OCI-LY3 (cell line): ENCODE measurements around the gene GPR37.

Experiments used
- H2AFZ ChIP-seq: fragments of 200-600, 300-600 bp; shearing (Covaris generic); 2 replicates; pipeline ENCODE4 v1.6.0; 2014; ENCODE audit warnings: antibody characterized with exemption, low read depth, low read length
- H3K27ac ChIP-seq: fragments of 200-600, 300-600 bp; sonication (generic); 2 replicates; pipeline ENCODE4 v1.5.1; 2014; ENCODE audit warnings: mild to moderate bottlenecking, low read length, moderate library complexity, mixed read lengths
- H3K27me3 ChIP-seq: fragments of 200-600, 300-600 bp; sonication (generic); 2 replicates; pipeline ENCODE4 v1.6.1; 2014; ENCODE audit warnings: low read depth, low read length, mixed read lengths
- H3K36me3 ChIP-seq: fragments of 200-600, 300-600 bp; sonication (generic); replicated peaks from 2 replicates; pipeline ENCODE3; 2014; ENCODE audit warnings: low read depth, low read length, mixed read lengths
- H3K4me1 ChIP-seq: fragments of 300-600, 200-600 bp; sonication (generic); 2 replicates; pipeline ENCODE4 v1.6.1; 2014; ENCODE audit warnings: low read length, mixed read lengths
- H3K4me2 ChIP-seq: fragments of 200-600, 300-600 bp; sonication (generic); 2 replicates; pipeline ENCODE4 v1.6.1; 2014; ENCODE audit warnings: low read length, mixed read lengths
- H3K4me3 ChIP-seq: fragments of 300-600, 200-600 bp; sonication (generic); 2 replicates; pipeline ENCODE4 v1.5.1; 2014; ENCODE audit warnings: antibody characterized with exemption, mild to moderate bottlenecking, low read length, moderate library complexity
- H3K79me2 ChIP-seq: fragments of 300-600, 200-600 bp; shearing (Covaris generic); 2 replicates; pipeline ENCODE4 v1.6.1; 2014; ENCODE audit warnings: mild to moderate bottlenecking, low read length, mixed read lengths
- H3K9ac ChIP-seq: fragments of 300-600, 200-600 bp; shearing (Covaris generic); 2 replicates; pipeline ENCODE4 v1.6.0; 2014; ENCODE audit warnings: mild to moderate bottlenecking, low read length, moderate library complexity
- H3K9me3 ChIP-seq: fragments of 200-600, 300-600 bp; shearing (Covaris generic); 2 replicates; pipeline ENCODE4 v1.6.1; 2014; ENCODE audit warnings: low read length, mixed read lengths; ENCODE audit not compliant: insufficient read depth
- H4K20me1 ChIP-seq: fragments of 200-600, 300-600 bp; sonication (generic); 2 replicates; pipeline ENCODE4 v1.6.1; 2016; ENCODE audit warnings: low read length, mixed read lengths; ENCODE audit not compliant: insufficient read depth
- EZH2phosphoT487 ChIP-seq: fragments of 200-600 bp; shearing (Covaris generic); IDR thresholded peaks from 2 replicates; pipeline ENCODE4 v1.6.1; 2018; ENCODE audit warnings: antibody characterized with exemption, mixed run types, low read depth
- TF ChIP-seq, protein P1 (sequence below): fragments of 200-600, 300-600 bp; sonication (generic); IDR thresholded peaks from 2 replicates; pipeline ENCODE4 v1.5.1; 2014; ENCODE audit warnings: antibody characterized with exemption, low read length, low read depth

The GPR37 gene

GRCh38 chr7:124780608-124781007, 15.0 kb upstream of the GPR37 start:
- no peaks in the 10 kb centered on the region for H3K27me3 ChIP-seq
- H3K27ac ChIP-seq: no peak overlapping the region
- no peaks in the 10 kb centered on the region for H3K36me3 ChIP-seq
- no peaks in the 10 kb centered on the region for H3K79me2 ChIP-seq
- no peaks in the 10 kb centered on the region for H4K20me1 ChIP-seq
- no peaks in the 10 kb centered on the region for H3K4me1 ChIP-seq
- H2AFZ ChIP-seq: no peak overlapping the region
- no peaks in the 10 kb centered on the region for H3K9me3 ChIP-seq
- no peak overlapping the region for H3K9ac ChIP-seq
- TF ChIP-seq EZH2phosphoT487: no peak
- H3K4me3 ChIP-seq: no peak overlapping the region
- no peak overlapping the region for H3K4me2 ChIP-seq

GRCh38 chr7:124780056-124780455, 14.5 kb upstream of the GPR37 start:
- Histone ChIP-seq H3K9me3 (no peaks in the 10 kb centered on the region), H3K79me2 (no peaks in the 10 kb centered on the region), H3K4me1 (no peaks in the 10 kb centered on the region), H3K9ac (no peak overlapping the region), H3K4me2 (no peak overlapping the region), H3K27me3 (no peaks in the 10 kb centered on the region), H2AFZ (no peak overlapping the region), H3K36me3 (no peaks in the 10 kb centered on the region), H3K4me3 (no peak overlapping the region), H3K27ac (no peak overlapping the region), H4K20me1 (no peaks in the 10 kb centered on the region)
- TF ChIP-seq, protein P1, sequence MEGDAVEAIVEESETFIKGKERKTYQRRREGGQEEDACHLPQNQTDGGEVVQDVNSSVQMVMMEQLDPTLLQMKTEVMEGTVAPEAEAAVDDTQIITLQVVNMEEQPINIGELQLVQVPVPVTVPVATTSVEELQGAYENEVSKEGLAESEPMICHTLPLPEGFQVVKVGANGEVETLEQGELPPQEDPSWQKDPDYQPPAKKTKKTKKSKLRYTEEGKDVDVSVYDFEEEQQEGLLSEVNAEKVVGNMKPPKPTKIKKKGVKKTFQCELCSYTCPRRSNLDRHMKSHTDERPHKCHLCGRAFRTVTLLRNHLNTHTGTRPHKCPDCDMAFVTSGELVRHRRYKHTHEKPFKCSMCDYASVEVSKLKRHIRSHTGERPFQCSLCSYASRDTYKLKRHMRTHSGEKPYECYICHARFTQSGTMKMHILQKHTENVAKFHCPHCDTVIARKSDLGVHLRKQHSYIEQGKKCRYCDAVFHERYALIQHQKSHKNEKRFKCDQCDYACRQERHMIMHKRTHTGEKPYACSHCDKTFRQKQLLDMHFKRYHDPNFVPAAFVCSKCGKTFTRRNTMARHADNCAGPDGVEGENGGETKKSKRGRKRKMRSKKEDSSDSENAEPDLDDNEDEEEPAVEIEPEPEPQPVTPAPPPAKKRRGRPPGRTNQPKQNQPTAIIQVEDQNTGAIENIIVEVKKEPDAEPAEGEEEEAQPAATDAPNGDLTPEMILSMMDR: no peak
- TF ChIP-seq EZH2phosphoT487: no peak

DNA sequence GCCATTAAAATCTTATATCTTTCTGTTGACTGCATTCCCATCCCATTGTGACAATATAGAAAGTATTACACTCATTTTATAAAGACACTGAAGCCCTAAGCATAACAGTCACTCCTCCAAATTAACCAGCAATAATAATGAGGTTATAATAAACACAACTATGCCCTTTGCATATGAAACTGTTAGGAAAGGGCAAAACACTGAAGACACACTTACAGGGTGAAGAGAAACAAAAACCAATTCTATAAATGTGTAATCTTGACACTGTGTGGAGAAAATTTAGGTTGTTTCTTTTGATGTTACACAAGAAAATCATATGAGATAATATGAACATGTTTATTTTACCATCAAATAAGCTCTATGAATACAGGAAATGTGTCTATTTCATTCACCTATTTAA, 14.0 kb upstream of the GPR37 start:
- TF ChIP-seq, protein P1: no peak
- TF ChIP-seq EZH2phosphoT487: no peak
- Histone ChIP-seq H3K4me3 (no peak overlapping the region), H2AFZ (no peak overlapping the region)

DNA sequence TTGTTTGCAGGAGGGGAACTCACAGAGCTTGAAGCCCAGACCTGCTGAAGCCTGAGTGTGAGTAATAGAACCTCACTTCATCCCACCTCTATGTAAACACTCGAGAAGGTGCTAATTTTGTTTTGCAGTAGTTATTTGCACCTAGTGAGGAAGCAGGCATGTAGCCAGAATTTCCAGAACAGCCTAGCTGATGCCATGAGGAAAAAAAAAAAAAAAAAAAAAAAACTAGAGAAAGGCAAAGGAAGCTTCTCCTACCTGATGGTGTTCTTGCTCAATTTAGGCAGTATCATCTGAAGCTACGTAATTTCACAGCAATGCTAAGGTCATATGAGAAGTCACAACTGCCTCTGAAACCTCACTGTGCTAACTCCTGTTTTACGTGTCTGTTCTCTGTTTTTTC, 13.6 kb upstream of the GPR37 start:
- no peaks in the 10 kb centered on the region for H3K36me3 ChIP-seq
- no peaks in the 10 kb centered on the region for H4K20me1 ChIP-seq
- H3K4me3 ChIP-seq: no peak overlapping the region
- H3K27me3 ChIP-seq: no peaks in the 10 kb centered on the region
- no peak overlapping the region for H3K4me2 ChIP-seq
- no peak overlapping the region for H3K9ac ChIP-seq
- H2AFZ ChIP-seq: no peak overlapping the region
- H3K4me1 ChIP-seq: peaks cover under 1% of the 10 kb centered on the region; the same call in 1 of the 2 replicates
- H3K9me3 ChIP-seq: no peaks in the 10 kb centered on the region
- TF ChIP-seq, protein P1: no peak
- no peak for TF ChIP-seq EZH2phosphoT487
- H3K79me2 ChIP-seq: no peaks in the 10 kb centered on the region
- H3K27ac ChIP-seq: no peak overlapping the region

More for the DNA sequence above, 14.0 kb upstream of the GPR37 start:
- Histone ChIP-seq H4K20me1 (no peaks in the 10 kb centered on the region), H3K9ac (no peak overlapping the region), H3K27ac (no peak overlapping the region), H3K79me2 (no peaks in the 10 kb centered on the region), H3K4me2 (no peak overlapping the region), H3K4me1 (no peaks in the 10 kb centered on the region), H3K9me3 (no peaks in the 10 kb centered on the region), H3K36me3 (no peaks in the 10 kb centered on the region), H3K27me3 (no peaks in the 10 kb centered on the region)

- Histone ChIP-seq H3K36me3 (no peaks in the 10 kb centered on the region), H3K9me3 (no peaks in the 10 kb centered on the region), H3K27me3 (no peaks in the 10 kb centered on the region), H3K4me3 (no peak overlapping the region), H3K9ac (no peak overlapping the region), H3K79me2 (no peaks in the 10 kb centered on the region), H3K27ac (no peak overlapping the region), H4K20me1 (no peaks in the 10 kb centered on the region), H3K4me1 (peaks cover 13% of the 10 kb centered on the region; the same call in 1 of the 2 replicates), H2AFZ (no peak overlapping the region), H3K4me2 (no peak overlapping the region)
- TF ChIP-seq EZH2phosphoT487: no peak
- TF ChIP-seq, protein P1: no peak
Observed at GRCh38 chr7:124777268-124777667, 11.7 kb upstream of the GPR37 start.
